Measurements from ENCODE around the gene SDC4. TPM values are rescaled to one million over a fixed set of nuclear protein-coding genes. Genes with fewer than 3 reads are reported as not detected.

SDC4 gene
- total and polyA plus RNA-seq, 2 donors: 7.4 to 18.9 TPM

DNA sequence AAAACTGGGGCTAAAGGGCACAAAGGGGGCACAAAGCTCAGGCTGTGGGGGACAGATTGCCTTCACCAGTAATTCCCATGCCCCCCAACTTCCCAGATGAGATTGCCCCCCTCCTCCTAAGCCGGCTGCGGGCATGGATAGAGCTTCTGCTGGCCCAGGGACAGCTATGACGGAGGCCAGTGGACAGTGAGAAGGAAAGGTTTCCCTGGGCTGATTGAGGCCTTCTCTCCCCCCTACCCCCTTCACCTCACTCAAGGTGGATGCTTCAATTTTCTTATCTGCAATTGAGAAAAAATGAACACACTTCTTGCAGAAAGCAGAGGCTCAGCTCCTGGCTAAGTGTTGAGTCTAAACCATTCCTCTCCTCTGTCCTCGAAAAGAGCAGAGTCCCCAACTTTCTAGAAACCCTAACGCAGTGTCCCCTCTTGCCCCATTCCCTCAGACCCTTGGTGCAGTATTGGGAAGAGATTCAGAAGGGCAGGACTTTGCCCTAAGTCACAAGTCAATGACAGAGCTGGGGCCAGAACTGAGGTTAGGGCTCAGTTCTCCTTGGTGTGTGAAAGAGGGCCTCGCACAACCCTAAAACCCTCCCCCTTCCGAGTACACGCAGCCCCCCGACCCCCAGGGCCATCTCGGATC is 808 bp downstream of the SDC4 start:
- Histone ChIP-seq H3K36me3 (ENCODE audit: control insufficient read depth in 2 of 2, insufficient read depth in 2 of 2, low read length in 1 of 2) (no peaks in the 10 kb centered on the region), H3K4me3 (ENCODE audit: low read length in 2 of 2) (peak overlapping the region; percentile 40 to 49), H3K4me1 (ENCODE audit: control insufficient read depth in 2 of 2, insufficient read depth in 2 of 2, low read length in 2 of 2) (peaks cover 0 to 11% of the 10 kb centered on the region in 2 donors), H3K9me3 (ENCODE audit: control insufficient read depth in 2 of 2, insufficient read depth in 1 of 2, low read length in 1 of 2) (no peaks in the 10 kb centered on the region), H3K27me3 (ENCODE audit: control insufficient read depth in 2 of 2, insufficient read depth in 1 of 2, low read length in 1 of 2) (peaks cover 24 to 49% of the 10 kb centered on the region in 2 donors), H3K27ac (ENCODE audit: low read depth in 1 of 2, low read length in 1 of 2) (peak overlapping the region in 1 of 2 donors; percentile 42)
- no peak for DNase-seq (ENCODE audit: low read depth in 6 of 9, low spot score in 9 of 9)
- 47% methylated on average over 10 of the region's 10 CpGs for WGBS

- no peak for DNase-seq (ENCODE audit: low read depth in 6 of 9, low spot score in 9 of 9)
- H3K36me3 ChIP-seq (ENCODE audit: control insufficient read depth in 2 of 2, insufficient read depth in 2 of 2, low read length in 1 of 2): no peaks in the 10 kb centered on the region
- peaks cover 24 to 52% of the 10 kb centered on the region in 2 donors for H3K27me3 ChIP-seq (ENCODE audit: control insufficient read depth in 2 of 2, insufficient read depth in 1 of 2, low read length in 1 of 2)
- H3K27ac ChIP-seq (ENCODE audit: low read depth in 1 of 2, low read length in 1 of 2): no peak overlapping the region
- no peak overlapping the region for H3K4me3 ChIP-seq (ENCODE audit: low read length in 2 of 2)
- H3K4me1 ChIP-seq (ENCODE audit: control insufficient read depth in 2 of 2, insufficient read depth in 2 of 2, low read length in 2 of 2): peaks cover 0 to 11% of the 10 kb centered on the region in 2 donors
- 94% methylated on average over 5 of the region's 5 CpGs for WGBS
- no peaks in the 10 kb centered on the region for H3K9me3 ChIP-seq (ENCODE audit: control insufficient read depth in 2 of 2, insufficient read depth in 1 of 2, low read length in 1 of 2)
Measured at GRCh38 chr20:45346851-45347250, 1.4 kb downstream of the SDC4 start.

GRCh38 chr20:45346291-45346718 is 1.9 kb downstream of the SDC4 start:
- no peak for DNase-seq (ENCODE audit: low read depth in 6 of 9, low spot score in 9 of 9)
- peaks cover 24 to 52% of the 10 kb centered on the region in 2 donors for H3K27me3 ChIP-seq (ENCODE audit: control insufficient read depth in 2 of 2, insufficient read depth in 1 of 2, low read length in 1 of 2)
- 68% methylated on average over 3 of the region's 3 CpGs for WGBS
- H3K4me1 ChIP-seq (ENCODE audit: control insufficient read depth in 2 of 2, insufficient read depth in 2 of 2, low read length in 2 of 2): peaks cover 0 to 11% of the 10 kb centered on the region in 2 donors
- no peaks in the 10 kb centered on the region for H3K36me3 ChIP-seq (ENCODE audit: control insufficient read depth in 2 of 2, insufficient read depth in 2 of 2, low read length in 1 of 2)
- no peak overlapping the region for H3K27ac ChIP-seq (ENCODE audit: low read depth in 1 of 2, low read length in 1 of 2)
- H3K4me3 ChIP-seq (ENCODE audit: low read length in 2 of 2): no peak overlapping the region
- no peaks in the 10 kb centered on the region for H3K9me3 ChIP-seq (ENCODE audit: control insufficient read depth in 2 of 2, insufficient read depth in 1 of 2, low read length in 1 of 2)

GRCh38 chr20:45345104-45345936 is 2.9 kb downstream of the SDC4 start:
- H3K27ac ChIP-seq (ENCODE audit: low read depth in 1 of 2, low read length in 1 of 2): no peak overlapping the region
- peaks cover 0 to 11% of the 10 kb centered on the region in 2 donors for H3K4me1 ChIP-seq (ENCODE audit: control insufficient read depth in 2 of 2, insufficient read depth in 2 of 2, low read length in 2 of 2)
- no peak overlapping the region for H3K4me3 ChIP-seq (ENCODE audit: low read length in 2 of 2)
- DNase-seq (ENCODE audit: low read depth in 6 of 9, low spot score in 9 of 9): no peak
- WGBS: 87% methylated on average over 9 of the region's 9 CpGs
- no peaks in the 10 kb centered on the region for H3K9me3 ChIP-seq (ENCODE audit: control insufficient read depth in 2 of 2, insufficient read depth in 1 of 2, low read length in 1 of 2)
- no peaks in the 10 kb centered on the region for H3K36me3 ChIP-seq (ENCODE audit: control insufficient read depth in 2 of 2, insufficient read depth in 2 of 2, low read length in 1 of 2)
- H3K27me3 ChIP-seq (ENCODE audit: control insufficient read depth in 2 of 2, insufficient read depth in 1 of 2, low read length in 1 of 2): peaks cover 24 to 50% of the 10 kb centered on the region in 2 donors

DNA sequence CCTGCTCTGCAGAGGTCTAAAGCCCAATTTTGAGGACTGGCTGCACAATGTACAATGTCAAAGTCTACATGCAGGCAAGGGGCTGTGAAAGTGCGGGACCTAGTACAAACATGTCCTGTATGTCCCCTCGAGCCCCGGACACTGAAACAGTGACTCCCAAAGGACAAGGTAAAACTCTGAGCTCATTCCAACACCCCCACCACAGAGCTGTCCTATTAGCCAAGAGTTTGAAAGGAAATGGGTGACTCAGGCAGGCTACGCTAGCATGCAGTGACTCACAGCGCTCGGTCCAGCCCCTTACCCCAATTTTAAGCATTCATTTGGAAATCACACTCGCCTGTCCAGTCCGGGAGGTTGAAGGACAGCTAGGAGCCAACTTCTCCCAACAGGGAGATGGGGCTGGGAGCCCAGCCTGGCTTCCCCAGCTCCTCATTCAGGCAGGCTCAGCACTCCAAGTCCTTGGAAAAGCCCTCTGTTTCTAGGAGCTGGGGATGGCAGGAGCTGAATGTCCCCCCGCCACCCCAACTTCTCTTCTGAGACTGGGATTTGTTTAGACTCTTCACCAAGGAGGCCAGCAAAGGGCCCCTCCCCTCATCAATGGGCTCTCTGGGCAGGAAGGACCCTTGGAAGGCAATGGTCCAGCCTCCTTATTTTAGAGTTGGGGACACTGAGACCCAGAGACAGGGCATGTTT is 3.9 kb downstream of the SDC4 start:
- Histone ChIP-seq H3K9me3 (ENCODE audit: control insufficient read depth in 2 of 2, insufficient read depth in 1 of 2, low read length in 1 of 2) (no peaks in the 10 kb centered on the region), H3K4me1 (ENCODE audit: control insufficient read depth in 2 of 2, insufficient read depth in 2 of 2, low read length in 2 of 2) (peaks cover 0 to 11% of the 10 kb centered on the region in 2 donors), H3K27ac (ENCODE audit: low read depth in 1 of 2, low read length in 1 of 2) (no peak overlapping the region), H3K27me3 (ENCODE audit: control insufficient read depth in 2 of 2, insufficient read depth in 1 of 2, low read length in 1 of 2) (peaks cover 20 to 43% of the 10 kb centered on the region in 2 donors), H3K4me3 (ENCODE audit: low read length in 2 of 2) (no peak overlapping the region), H3K36me3 (ENCODE audit: control insufficient read depth in 2 of 2, insufficient read depth in 2 of 2, low read length in 1 of 2) (no peaks in the 10 kb centered on the region)
- WGBS: 90% methylated on average over 9 of the region's 9 CpGs
- DNase-seq (ENCODE audit: low read depth in 6 of 9, low spot score in 9 of 9): no peak

DNA sequence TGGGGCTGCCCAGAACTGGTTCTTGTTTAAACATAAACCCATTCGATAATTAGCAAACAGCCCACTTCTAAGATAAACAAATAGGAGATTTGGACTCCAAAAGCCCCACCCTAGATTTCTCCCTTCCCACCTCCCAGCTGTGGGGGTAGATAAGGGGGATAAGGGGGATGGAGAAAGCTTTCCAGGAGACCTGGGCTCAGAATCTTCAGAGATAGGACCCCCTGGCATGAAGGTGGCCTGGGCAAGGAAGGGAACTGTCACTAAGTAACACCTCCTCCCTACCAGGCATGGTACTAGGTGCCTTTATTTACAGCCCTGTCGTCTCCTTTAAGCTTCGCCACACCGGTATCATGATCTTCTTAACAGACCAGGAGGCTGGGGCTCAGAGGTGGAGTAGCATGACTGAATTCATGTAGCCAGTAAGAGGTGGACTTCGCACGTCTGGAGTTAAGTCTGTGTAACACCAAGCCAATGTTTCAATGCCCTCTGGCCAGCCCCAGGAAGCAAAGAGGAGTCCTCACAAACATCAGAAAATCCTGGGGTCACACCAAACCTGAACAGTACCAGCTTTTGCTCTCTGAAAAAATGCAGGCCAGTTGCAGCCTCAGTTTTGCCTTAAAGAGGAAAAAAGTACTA is 4.6 kb downstream of the SDC4 start:
- peaks cover 16 to 37% of the 10 kb centered on the region in 2 donors for H3K27me3 ChIP-seq (ENCODE audit: control insufficient read depth in 2 of 2, insufficient read depth in 1 of 2, low read length in 1 of 2)
- no peaks in the 10 kb centered on the region for H3K36me3 ChIP-seq (ENCODE audit: control insufficient read depth in 2 of 2, insufficient read depth in 2 of 2, low read length in 1 of 2)
- H3K9me3 ChIP-seq (ENCODE audit: control insufficient read depth in 2 of 2, insufficient read depth in 1 of 2, low read length in 1 of 2): no peaks in the 10 kb centered on the region
- peaks cover 0 to 11% of the 10 kb centered on the region in 2 donors for H3K4me1 ChIP-seq (ENCODE audit: control insufficient read depth in 2 of 2, insufficient read depth in 2 of 2, low read length in 2 of 2)
- H3K4me3 ChIP-seq (ENCODE audit: low read length in 2 of 2): no peak overlapping the region
- no peak for DNase-seq (ENCODE audit: low read depth in 6 of 9, low spot score in 9 of 9)
- 93% methylated on average over 6 of the region's 6 CpGs for WGBS
- no peak overlapping the region for H3K27ac ChIP-seq (ENCODE audit: low read depth in 1 of 2, low read length in 1 of 2)

- no peak overlapping the region for H3K27ac ChIP-seq (ENCODE audit: low read depth in 1 of 2, low read length in 1 of 2)
- peaks cover 0 to 11% of the 10 kb centered on the region in 2 donors for H3K4me1 ChIP-seq (ENCODE audit: control insufficient read depth in 2 of 2, insufficient read depth in 2 of 2, low read length in 2 of 2)
- peaks cover 9 to 30% of the 10 kb centered on the region in 2 donors for H3K27me3 ChIP-seq (ENCODE audit: control insufficient read depth in 2 of 2, insufficient read depth in 1 of 2, low read length in 1 of 2)
- 94% methylated on average over 6 of the region's 6 CpGs for WGBS
- H3K36me3 ChIP-seq (ENCODE audit: control insufficient read depth in 2 of 2, insufficient read depth in 2 of 2, low read length in 1 of 2): no peaks in the 10 kb centered on the region
- H3K9me3 ChIP-seq (ENCODE audit: control insufficient read depth in 2 of 2, insufficient read depth in 1 of 2, low read length in 1 of 2): no peaks in the 10 kb centered on the region
- H3K4me3 ChIP-seq (ENCODE audit: low read length in 2 of 2): no peak overlapping the region
- DNase-seq (ENCODE audit: low read depth in 6 of 9, low spot score in 9 of 9): no peak
Measured at GRCh38 chr20:45342855-45343531, 5.2 kb downstream of the SDC4 start.

- Histone ChIP-seq H3K27me3 (ENCODE audit: control insufficient read depth in 2 of 2, insufficient read depth in 1 of 2, low read length in 1 of 2) (peaks cover 3 to 22% of the 10 kb centered on the region in 2 donors), H3K9me3 (ENCODE audit: control insufficient read depth in 2 of 2, insufficient read depth in 1 of 2, low read length in 1 of 2) (no peaks in the 10 kb centered on the region), H3K4me1 (ENCODE audit: control insufficient read depth in 2 of 2, insufficient read depth in 2 of 2, low read length in 2 of 2) (peaks cover 0 to 6% of the 10 kb centered on the region in 2 donors), H3K36me3 (ENCODE audit: control insufficient read depth in 2 of 2, insufficient read depth in 2 of 2, low read length in 1 of 2) (no peaks in the 10 kb centered on the region), H3K4me3 (ENCODE audit: low read length in 2 of 2) (no peak overlapping the region), H3K27ac (ENCODE audit: low read depth in 1 of 2, low read length in 1 of 2) (peak overlapping the region in 1 of 2 donors; percentile 32)
- DNase-seq (ENCODE audit: low read depth in 6 of 9, low spot score in 9 of 9): no peak
- WGBS: 85% methylated on average over 16 of the region's 16 CpGs
Measured at GRCh38 chr20:45341939-45342854, 6.0 kb downstream of the SDC4 start.

All from thymus (tissue), 11 donors.